WTC11 (cell line): ENCODE data around the gene ZNF496. TPM values are rescaled to one million over a fixed set of nuclear protein-coding genes. Genes with fewer than 3 reads are reported as not detected.

Experiments used
- ATAC-seq: fragments of 200-7000 bp; cut with Tn5 transposase; 2 replicates; pipeline ENCODE4 v1.10.0; 2021; ENCODE audit warnings: mild to moderate bottlenecking, moderate library complexity
- CTCF ChIA-PET: fragments of 300-600 bp; sonication (Branson Sonifier 250); formaldehyde crosslinking; loops from one replicate; lab custom pipeline; 2021; ENCODE audit warnings: antibody characterized with exemption; lab: Charles Lee
- POLR2A ChIA-PET: fragments of 350-600 bp; sonication (Branson Sonifier 250); formaldehyde crosslinking; loops from one replicate; lab custom pipeline; 2021; ENCODE audit warnings: antibody characterized with exemption; lab: Charles Lee
- DNase-seq: peaks from one replicate; pipeline ENCODE4 v3.0.0; 2021; ENCODE audit warnings: low spot score
- H3K27ac Mint-ChIP-seq: 2 replicates; pipeline ENCODE4 v1.8.0; 2021; ENCODE audit warnings: mixed read lengths
- H3K27me3 Mint-ChIP-seq: 2 replicates; pipeline ENCODE4 v1.8.0; 2021; ENCODE audit warnings: low read depth, mild to moderate bottlenecking, moderate library complexity, mixed read lengths
- H3K36me3 Mint-ChIP-seq: 2 replicates; pipeline ENCODE4 v1.8.0; 2021; ENCODE audit warnings: mixed read lengths
- H3K4me1 Mint-ChIP-seq: 2 replicates; pipeline ENCODE4 v1.8.0; 2022; ENCODE audit warnings: mixed read lengths
- H3K4me3 Mint-ChIP-seq: 2 replicates; pipeline ENCODE4 v1.8.0; 2021; ENCODE audit warnings: mild to moderate bottlenecking, moderate library complexity, mixed read lengths
- H3K9me3 Mint-ChIP-seq: 2 replicates; pipeline ENCODE4 v1.8.0; 2021; ENCODE audit warnings: mixed read lengths
- ATF2 ChIP-seq: sonication (generic); formaldehyde crosslinking; IDR thresholded peaks from 2 replicates; pipeline ENCODE4 v1.8.1; 2022; ENCODE audit warnings: low read depth, missing genetic modification reagents, borderline replicate concordance
- CBFB ChIP-seq: sonication (generic); formaldehyde crosslinking; IDR thresholded peaks from 2 replicates; pipeline ENCODE4 v1.8.1; 2022; ENCODE audit warnings: mild to moderate bottlenecking, low read depth, missing genetic modification reagents
- GTF2I ChIP-seq: fragments of 250-450 bp; sonication (Bioruptor Pico); conservative IDR thresholded peaks from 2 replicates; pipeline ENCODE4 v1.4.0; 2021; ENCODE audit warnings: mild to moderate bottlenecking
- HMGA2 ChIP-seq: fragments of 250-450 bp; sonication (Bioruptor Pico); IDR thresholded peaks from 2 replicates; pipeline ENCODE4 v1.4.0; 2021; ENCODE audit warnings: mild to moderate bottlenecking, moderate library complexity
- IRF2 ChIP-seq: sonication (generic); formaldehyde crosslinking; IDR thresholded peaks from 2 replicates; pipeline ENCODE4 v1.8.0; 2022; ENCODE audit warnings: low read depth, missing genetic modification reagents, borderline replicate concordance
- MYBL2 ChIP-seq: sonication (generic); formaldehyde crosslinking; IDR thresholded peaks from 2 replicates; pipeline ENCODE4 v1.8.1; 2023; ENCODE audit warnings: mild to moderate bottlenecking, moderate library complexity, missing genetic modification reagents
- NFE2L1 ChIP-seq: sonication (generic); formaldehyde crosslinking; IDR thresholded peaks from 2 replicates; pipeline ENCODE4 v1.8.1; 2023; ENCODE audit warnings: missing genetic modification reagents
- SMAD3 ChIP-seq: sonication (generic); formaldehyde crosslinking; IDR thresholded peaks from 2 replicates; pipeline ENCODE4 v1.8.0; 2022; ENCODE audit warnings: missing genetic modification reagents, mild to moderate bottlenecking, borderline replicate concordance
- TCF7 ChIP-seq: sonication (generic); formaldehyde crosslinking; IDR thresholded peaks from 2 replicates; pipeline ENCODE4 v1.8.0; 2022; ENCODE audit warnings: mild to moderate bottlenecking, low read depth, missing genetic modification reagents, moderate library complexity
- USF2 ChIP-seq: sonication (generic); formaldehyde crosslinking; IDR thresholded peaks from 2 replicates; pipeline ENCODE4 v1.8.1; 2023; ENCODE audit warnings: mild to moderate bottlenecking, missing genetic modification reagents, moderate library complexity
- ZMAT4 ChIP-seq: fragments of 250-450 bp; sonication (Bioruptor Pico); IDR thresholded peaks from 2 replicates; pipeline ENCODE4 v1.9.0; 2021; ENCODE audit warnings: mild to moderate bottlenecking
- ZNF121 ChIP-seq: sonication (generic); formaldehyde crosslinking; IDR thresholded peaks from 2 replicates; pipeline ENCODE4 v1.8.0; 2023; ENCODE audit warnings: missing genetic modification reagents
- ZNF263 ChIP-seq: sonication (generic); formaldehyde crosslinking; IDR thresholded peaks from 2 replicates; pipeline ENCODE4 v1.8.1; 2022; ENCODE audit warnings: low read depth, mild to moderate bottlenecking, moderate library complexity, missing genetic modification reagents
- ZNF671 ChIP-seq: fragments of 250-450 bp; sonication (Bioruptor Pico); IDR thresholded peaks from 2 replicates; pipeline ENCODE4 v1.8.0; 2021; ENCODE audit warnings: mild to moderate bottlenecking
- total RNA-seq: library from RNA; stranded (reverse); gene quantifications from 3 replicates; pipeline ENCODE4 v1.2.3, GENCODE V29; 2021
- TF ChIP-seq, protein P1 (sequence below): sonication (generic); formaldehyde crosslinking; IDR thresholded peaks from 2 replicates; pipeline ENCODE4 v1.8.0; 2023; ENCODE audit warnings: mild to moderate bottlenecking, missing genetic modification reagents
- TF ChIP-seq, protein P2 (sequence below): sonication (generic); formaldehyde crosslinking; IDR thresholded peaks from 2 replicates; pipeline ENCODE4 v1.8.1; 2023; ENCODE audit warnings: mild to moderate bottlenecking, missing genetic modification reagents, moderate library complexity
- TF ChIP-seq, protein P3 (sequence below): sonication (generic); formaldehyde crosslinking; IDR thresholded peaks from 2 replicates; pipeline ENCODE4 v1.8.0; 2023; ENCODE audit warnings: missing genetic modification reagents
- TF ChIP-seq, protein P4 (sequence below): sonication (generic); formaldehyde crosslinking; IDR thresholded peaks from 2 replicates; pipeline ENCODE4 v1.8.1; 2023; ENCODE audit warnings: mild to moderate bottlenecking, moderate library complexity, missing genetic modification reagents

The ZNF496 gene
- total RNA-seq, 1 experiment from 2014 or later = 88.3 TPM

- Mint-ChIP-seq H3K9me3 (no peaks in the 10 kb centered on the region), H3K4me1 (peaks cover 61% of the 10 kb centered on the region), H3K4me3 (peak overlapping the region; percentile 83), H3K36me3 (peaks cover 36% of the 10 kb centered on the region), H3K27ac (peak overlapping the region; percentile 72), H3K27me3 (no peaks in the 10 kb centered on the region)
- ATAC-seq (no peak), DNase-seq (no peak)
- no peak for TF ChIP-seq USF2 (CRISPR knock-in tag)
- TF ChIP-seq MYBL2 (CRISPR knock-in tag) = peak; percentile 7; the same call in 1 of the 2 replicates
- TF ChIP-seq HMGA2 (CRISPR knock-in tag) = 0 out of 2 replicates have a peak, but pooled peaks have one; percentile 7
- TF ChIP-seq CBFB (CRISPR knock-in tag) = no peak
- TF ChIP-seq, protein P1, sequence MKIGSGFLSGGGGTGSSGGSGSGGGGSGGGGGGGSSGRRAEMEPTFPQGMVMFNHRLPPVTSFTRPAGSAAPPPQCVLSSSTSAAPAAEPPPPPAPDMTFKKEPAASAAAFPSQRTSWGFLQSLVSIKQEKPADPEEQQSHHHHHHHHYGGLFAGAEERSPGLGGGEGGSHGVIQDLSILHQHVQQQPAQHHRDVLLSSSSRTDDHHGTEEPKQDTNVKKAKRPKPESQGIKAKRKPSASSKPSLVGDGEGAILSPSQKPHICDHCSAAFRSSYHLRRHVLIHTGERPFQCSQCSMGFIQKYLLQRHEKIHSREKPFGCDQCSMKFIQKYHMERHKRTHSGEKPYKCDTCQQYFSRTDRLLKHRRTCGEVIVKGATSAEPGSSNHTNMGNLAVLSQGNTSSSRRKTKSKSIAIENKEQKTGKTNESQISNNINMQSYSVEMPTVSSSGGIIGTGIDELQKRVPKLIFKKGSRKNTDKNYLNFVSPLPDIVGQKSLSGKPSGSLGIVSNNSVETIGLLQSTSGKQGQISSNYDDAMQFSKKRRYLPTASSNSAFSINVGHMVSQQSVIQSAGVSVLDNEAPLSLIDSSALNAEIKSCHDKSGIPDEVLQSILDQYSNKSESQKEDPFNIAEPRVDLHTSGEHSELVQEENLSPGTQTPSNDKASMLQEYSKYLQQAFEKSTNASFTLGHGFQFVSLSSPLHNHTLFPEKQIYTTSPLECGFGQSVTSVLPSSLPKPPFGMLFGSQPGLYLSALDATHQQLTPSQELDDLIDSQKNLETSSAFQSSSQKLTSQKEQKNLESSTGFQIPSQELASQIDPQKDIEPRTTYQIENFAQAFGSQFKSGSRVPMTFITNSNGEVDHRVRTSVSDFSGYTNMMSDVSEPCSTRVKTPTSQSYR (CRISPR knock-in tag) = 0 out of 2 replicates have a peak, but pooled peaks have one; percentile 8
- ChIA-PET POLR2A (interaction anchor here (0.5 to 1.5 kb wide), 5 partner anchors 15 to 350 kb away, joined by 3 to 6 read pairs (median 4); no protein-coding TSS in a partner anchor), CTCF (interaction anchor here (0.7 to 4.0 kb wide), 4 partner anchors 15 to 361 kb away, joined by 3 to 13 read pairs (median 8); no protein-coding TSS in a partner anchor)
Measured at GRCh38 chr1:247332623-247333361, 1.1 kb upstream of the ZNF496 start.

DNA sequence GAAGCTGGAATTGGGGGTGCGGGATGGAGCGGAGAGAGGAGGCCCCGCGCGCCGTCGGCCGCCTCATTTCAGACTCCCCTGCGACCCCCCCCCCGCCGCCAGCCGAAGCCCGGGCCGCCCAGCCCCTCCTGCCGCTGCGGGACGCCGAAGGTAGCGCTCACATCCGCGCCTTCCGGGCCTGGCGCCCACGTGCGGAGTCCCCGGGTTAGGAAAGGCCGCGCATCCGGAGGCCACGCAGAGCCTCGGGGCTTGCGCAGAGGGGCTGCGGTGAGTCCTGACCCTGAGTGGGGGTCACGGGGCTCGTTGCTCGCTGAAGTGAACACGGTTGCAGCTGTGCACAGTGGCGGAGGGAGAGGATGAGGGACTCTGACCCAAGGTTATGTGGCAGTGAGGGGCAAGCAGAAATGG lies 552 bp upstream of the ZNF496 start:
- no peak overlapping the region; the same call in 1 of the 2 replicates for H3K27ac Mint-ChIP-seq
- peak overlapping the region; percentile 83 for H3K4me3 Mint-ChIP-seq
- ChIA-PET CTCF (interaction anchor here (1.3 to 4.0 kb wide), 3 partner anchors 16 to 58 kb away, joined by 6 to 13 read pairs (median 9); no protein-coding TSS in a partner anchor), POLR2A (interaction anchor here (0.6 to 1.5 kb wide), 3 partner anchors 33 to 351 kb away, joined by 3 to 6 read pairs (median 4); no protein-coding TSS in a partner anchor)
- peaks cover 36% of the 10 kb centered on the region for H3K36me3 Mint-ChIP-seq
- no peaks in the 10 kb centered on the region for H3K9me3 Mint-ChIP-seq
- H3K4me1 Mint-ChIP-seq = peaks cover 55% of the 10 kb centered on the region
- ATAC-seq = peak; percentile 1
- peak; percentile 62 for DNase-seq
- H3K27me3 Mint-ChIP-seq = no peaks in the 10 kb centered on the region
- TF ChIP-seq ZNF671 (CRISPR knock-in tag) = no peak
- TF ChIP-seq, protein P1 (CRISPR knock-in tag) = 0 out of 2 replicates have a peak, but pooled peaks have one; percentile 22
- TF ChIP-seq, protein P2, sequence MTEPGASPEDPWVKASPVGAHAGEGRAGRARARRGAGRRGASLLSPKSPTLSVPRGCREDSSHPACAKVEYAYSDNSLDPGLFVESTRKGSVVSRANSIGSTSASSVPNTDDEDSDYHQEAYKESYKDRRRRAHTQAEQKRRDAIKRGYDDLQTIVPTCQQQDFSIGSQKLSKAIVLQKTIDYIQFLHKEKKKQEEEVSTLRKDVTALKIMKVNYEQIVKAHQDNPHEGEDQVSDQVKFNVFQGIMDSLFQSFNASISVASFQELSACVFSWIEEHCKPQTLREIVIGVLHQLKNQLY (CRISPR knock-in tag) = peak; percentile 87; the same call in 1 of the 2 replicates
- TF ChIP-seq ZMAT4 = no peak
- TF ChIP-seq ATF2 = no peak
- TF ChIP-seq, protein P3, sequence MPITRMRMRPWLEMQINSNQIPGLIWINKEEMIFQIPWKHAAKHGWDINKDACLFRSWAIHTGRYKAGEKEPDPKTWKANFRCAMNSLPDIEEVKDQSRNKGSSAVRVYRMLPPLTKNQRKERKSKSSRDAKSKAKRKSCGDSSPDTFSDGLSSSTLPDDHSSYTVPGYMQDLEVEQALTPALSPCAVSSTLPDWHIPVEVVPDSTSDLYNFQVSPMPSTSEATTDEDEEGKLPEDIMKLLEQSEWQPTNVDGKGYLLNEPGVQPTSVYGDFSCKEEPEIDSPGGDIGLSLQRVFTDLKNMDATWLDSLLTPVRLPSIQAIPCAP (CRISPR knock-in tag) = no peak
- no peak for TF ChIP-seq GTF2I (CRISPR knock-in tag)
- TF ChIP-seq IRF2 (CRISPR knock-in tag) = no peak
- no peak for TF ChIP-seq ZNF121 (CRISPR knock-in tag)
- 0 out of 2 replicates have a peak, but pooled peaks have one; percentile 63 for TF ChIP-seq TCF7 (CRISPR knock-in tag)
- peak; percentile 51; the same call in 1 of the 2 replicates for TF ChIP-seq NFE2L1
- 0 out of 2 replicates have a peak, but pooled peaks have one; percentile 34 for TF ChIP-seq SMAD3 (CRISPR knock-in tag)
- TF ChIP-seq ZNF263 (CRISPR knock-in tag) = no peak
- TF ChIP-seq, protein P4, sequence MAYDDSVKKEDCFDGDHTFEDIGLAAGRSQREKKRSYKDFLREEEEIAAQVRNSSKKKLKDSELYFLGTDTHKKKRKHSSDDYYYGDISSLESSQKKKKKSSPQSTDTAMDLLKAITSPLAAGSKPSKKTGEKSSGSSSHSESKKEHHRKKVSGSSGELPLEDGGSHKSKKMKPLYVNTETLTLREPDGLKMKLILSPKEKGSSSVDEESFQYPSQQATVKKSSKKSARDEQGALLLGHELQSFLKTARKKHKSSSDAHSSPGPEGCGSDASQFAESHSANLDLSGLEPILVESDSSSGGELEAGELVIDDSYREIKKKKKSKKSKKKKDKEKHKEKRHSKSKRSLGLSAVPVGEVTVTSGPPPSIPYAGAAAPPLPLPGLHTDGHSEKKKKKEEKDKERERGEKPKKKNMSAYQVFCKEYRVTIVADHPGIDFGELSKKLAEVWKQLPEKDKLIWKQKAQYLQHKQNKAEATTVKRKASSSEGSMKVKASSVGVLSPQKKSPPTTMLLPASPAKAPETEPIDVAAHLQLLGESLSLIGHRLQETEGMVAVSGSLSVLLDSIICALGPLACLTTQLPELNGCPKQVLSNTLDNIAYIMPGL (CRISPR knock-in tag) = peak; percentile 90
